Measurements from ENCODE around the gene NLRC5.
A peak's percentile ranks its signal among the peaks of the same experiment; 100 is the strongest.

Gene NLRC5

GRCh38 chr16:57128771-57129389, 139.5 kb downstream of the NLRC5 start:
- TF ChIP-seq CTCF (IDR thresholded peaks at IDR 0.05) = no peak
- no peak for DNase-seq (ENCODE audit: low spot score)
- no peak overlapping the region for H3K27ac ChIP-seq

GRCh38 chr16:57130950-57131321, 141.6 kb downstream of the NLRC5 start:
- TF ChIP-seq CTCF (IDR thresholded peaks at IDR 0.05) = no peak
- no peak overlapping the region for H3K4me3 ChIP-seq
- DNase-seq (ENCODE audit: low spot score) = no peak
- H3K27ac ChIP-seq = peak overlapping the region in 1 of 2 donors; percentile 40

More at GRCh38 chr16:57128771-57129389, 139.5 kb downstream of the NLRC5 start:
- no peak overlapping the region for H3K4me3 ChIP-seq

- TF ChIP-seq CTCF (IDR thresholded peaks at IDR 0.05) = no peak
- Histone ChIP-seq H3K27ac (peak overlapping the region in 1 of 2 donors; percentile 40), H3K4me3 (no peak overlapping the region)
- no peak for DNase-seq (ENCODE audit: low spot score)
Measured at GRCh38 chr16:57131351-57131970, 142.1 kb downstream of the NLRC5 start.

GRCh38 chr16:57132470-57132869, 143.1 kb downstream of the NLRC5 start:
- H3K27ac ChIP-seq = no peak overlapping the region
- no peak for TF ChIP-seq CTCF (IDR thresholded peaks at IDR 0.05)
- H3K4me3 ChIP-seq = no peak overlapping the region
- DNase-seq (ENCODE audit: low spot score) = no peak

GRCh38 chr16:57133031-57133430, 143.7 kb downstream of the NLRC5 start:
- Histone ChIP-seq H3K4me3 (no peak overlapping the region), H3K27ac (no peak overlapping the region)
- no peak for TF ChIP-seq CTCF (IDR thresholded peaks at IDR 0.05)
- DNase-seq (ENCODE audit: low spot score) = no peak

All from coronary artery (tissue), 2 donors.